GM12874 (cell line): ENCODE results near the gene NDUFA8.

Source experiments
- TF ChIP-seq, protein P1 (sequence below): IDR thresholded peaks from 2 replicates; pipeline ENCODE4 v1.5.1; 2011; ENCODE audit warnings: low read depth, mild to moderate bottlenecking, control low read depth, low read length, moderate library complexity; ENCODE audit not compliant: insufficient read depth

NDUFA8 gene

DNA sequence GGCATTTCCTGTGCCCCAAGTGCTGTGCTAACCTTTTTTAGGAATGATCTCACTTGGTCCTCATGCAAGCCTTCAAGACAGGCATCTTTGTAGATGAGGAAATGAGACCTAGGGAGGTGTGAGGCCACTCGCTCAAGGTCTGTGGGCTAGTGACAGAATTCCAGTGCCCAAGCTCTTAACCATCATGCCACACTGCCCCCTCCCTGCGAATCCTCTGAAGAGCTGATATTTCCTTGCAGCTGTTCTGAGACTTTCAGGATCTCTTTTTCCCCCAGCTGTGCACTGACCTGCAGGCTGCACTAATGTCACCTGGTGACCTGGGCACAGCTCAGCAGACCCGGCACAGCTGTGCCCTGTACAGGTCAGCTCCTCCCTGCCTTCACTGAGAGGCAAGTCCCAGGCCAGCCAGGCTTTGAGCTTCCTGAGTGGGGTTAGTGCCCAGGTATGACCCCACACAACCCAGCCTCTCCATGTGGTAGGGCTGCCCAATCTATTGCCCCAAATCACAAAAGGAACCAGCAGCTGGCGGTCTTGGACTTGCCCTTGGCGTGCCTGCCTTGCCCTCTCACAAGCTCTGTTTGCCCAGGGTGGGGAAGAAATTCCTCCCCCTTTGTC, 32.8 kb upstream of the NDUFA8 start:
- TF ChIP-seq, protein P1, sequence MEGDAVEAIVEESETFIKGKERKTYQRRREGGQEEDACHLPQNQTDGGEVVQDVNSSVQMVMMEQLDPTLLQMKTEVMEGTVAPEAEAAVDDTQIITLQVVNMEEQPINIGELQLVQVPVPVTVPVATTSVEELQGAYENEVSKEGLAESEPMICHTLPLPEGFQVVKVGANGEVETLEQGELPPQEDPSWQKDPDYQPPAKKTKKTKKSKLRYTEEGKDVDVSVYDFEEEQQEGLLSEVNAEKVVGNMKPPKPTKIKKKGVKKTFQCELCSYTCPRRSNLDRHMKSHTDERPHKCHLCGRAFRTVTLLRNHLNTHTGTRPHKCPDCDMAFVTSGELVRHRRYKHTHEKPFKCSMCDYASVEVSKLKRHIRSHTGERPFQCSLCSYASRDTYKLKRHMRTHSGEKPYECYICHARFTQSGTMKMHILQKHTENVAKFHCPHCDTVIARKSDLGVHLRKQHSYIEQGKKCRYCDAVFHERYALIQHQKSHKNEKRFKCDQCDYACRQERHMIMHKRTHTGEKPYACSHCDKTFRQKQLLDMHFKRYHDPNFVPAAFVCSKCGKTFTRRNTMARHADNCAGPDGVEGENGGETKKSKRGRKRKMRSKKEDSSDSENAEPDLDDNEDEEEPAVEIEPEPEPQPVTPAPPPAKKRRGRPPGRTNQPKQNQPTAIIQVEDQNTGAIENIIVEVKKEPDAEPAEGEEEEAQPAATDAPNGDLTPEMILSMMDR = no peak

DNA sequence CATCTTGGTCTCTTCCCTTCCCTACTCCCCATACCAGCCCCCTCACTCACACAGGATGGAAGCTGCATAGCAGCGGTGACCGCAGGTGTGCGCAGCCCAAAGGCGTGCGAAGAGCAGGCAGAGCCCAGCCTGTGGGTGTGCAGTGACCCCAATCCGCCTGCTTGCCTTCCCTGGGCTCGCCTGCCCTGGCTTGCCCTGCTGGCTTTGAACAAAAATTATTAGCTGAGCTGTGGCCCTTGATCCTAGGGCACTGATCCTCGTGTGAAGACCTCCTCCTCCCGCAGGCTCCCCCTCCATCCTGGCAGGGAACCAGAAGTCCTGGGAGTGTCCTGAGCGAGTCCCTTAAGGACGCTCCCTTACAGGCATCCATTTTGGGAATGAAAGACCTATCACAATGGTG, 32.0 kb upstream of the NDUFA8 start:
- TF ChIP-seq, protein P1 = no peak

- TF ChIP-seq, protein P1 = no peak
Measured at GRCh38 chr9:122190597-122191381, 31.2 kb upstream of the NDUFA8 start.

GRCh38 chr9:122188369-122188768, 28.8 kb upstream of the NDUFA8 start:
- TF ChIP-seq, protein P1 = no peak

- TF ChIP-seq, protein P1 = no peak
Measured at GRCh38 chr9:122186777-122187470, 27.3 kb upstream of the NDUFA8 start.

DNA sequence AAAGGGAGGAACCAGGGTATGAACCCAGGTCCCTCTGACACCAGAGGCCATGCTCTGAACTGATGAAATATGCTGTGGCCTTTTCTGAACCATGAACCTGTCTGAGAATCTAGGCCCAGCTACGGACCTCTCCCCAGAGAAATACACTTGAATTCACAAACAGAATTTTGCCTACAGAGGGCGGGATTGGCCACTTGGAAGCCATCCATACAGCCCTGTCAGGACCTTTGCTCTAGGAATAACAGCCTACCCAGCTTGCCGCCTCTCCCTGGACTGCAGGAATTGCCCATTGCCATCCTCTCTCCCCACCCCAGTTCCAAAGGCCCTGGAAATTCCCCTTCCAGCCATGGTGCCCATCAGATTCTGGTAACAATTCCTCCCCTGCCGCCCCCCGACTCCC, 26.7 kb upstream of the NDUFA8 start:
- TF ChIP-seq, protein P1 = no peak

DNA sequence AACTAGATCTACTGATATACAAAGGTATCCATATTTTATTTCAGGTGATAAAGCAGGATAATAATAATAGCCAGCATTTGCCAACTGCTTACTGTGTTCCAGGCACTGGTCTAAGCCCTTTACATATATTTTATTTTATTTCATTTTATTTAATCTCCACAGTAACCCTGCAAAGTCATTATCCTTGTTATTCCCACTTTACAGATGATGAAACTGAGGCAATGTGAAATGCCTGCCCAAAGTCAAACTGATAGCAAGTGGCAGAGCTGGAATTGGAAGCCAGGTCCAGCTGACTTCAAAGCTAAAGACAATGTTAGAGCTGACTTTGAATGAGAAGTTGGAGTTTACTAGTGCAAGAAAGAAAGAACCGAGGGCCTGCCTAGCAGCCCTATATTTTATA, 25.0 kb upstream of the NDUFA8 start:
- TF ChIP-seq, protein P1 = no peak
